Uterus (tissue), 4 donors: ENCODE results near the gene USP17L18. TPM values are rescaled to one million over a fixed set of nuclear protein-coding genes. Genes with fewer than 3 reads are reported as not detected.
"Not testable (repeated sequence)": the region's sequence is repeated elsewhere in the genome, so short reads cannot be mapped to it uniquely, and the experiment has no call there.

Experiments used
- DNase-seq, 2 donors: peaks; one replicate each; pipeline ENCODE4 v3.0.0-alpha.2; 2019 to 2020
- H3K27ac ChIP-seq, 2 donors: fragments of 200-600 bp; sonication (generic); 1 replicate in 1 of 2; 2 replicates in 1 of 2; pipeline ENCODE4 v1.5.1; 2016 to 2018
- H3K27me3 ChIP-seq, 2 donors: fragments of 200-600 bp; sonication (generic); one replicate each; pipeline ENCODE4 v1.5.1; 2018 to 2019; ENCODE audit warnings: control low read depth in 1 of 2
- H3K36me3 ChIP-seq, 2 donors: fragments of 200-600 bp; sonication (generic); one replicate each; pipeline ENCODE4 v1.5.1; 2019; ENCODE audit warnings: control low read depth in 1 of 2
- H3K4me1 ChIP-seq, 2 donors: fragments of 200-600 bp; sonication (generic); one replicate each; pipeline ENCODE4 v1.5.1; 2018 to 2019; ENCODE audit warnings: control low read depth in 1 of 2
- H3K4me3 ChIP-seq, 2 donors: fragments of 200-600 bp; sonication (generic); 1 replicate in 1 of 2; 2 replicates in 1 of 2; pipeline ENCODE4 v1.5.1; 2018 to 2019; ENCODE audit warnings: mild to moderate bottlenecking in 1 of 2
- H3K9me3 ChIP-seq, 2 donors: fragments of 200-600 bp; sonication (generic); one replicate each; pipeline ENCODE4 v1.5.1; 2019; ENCODE audit warnings: control low read depth in 1 of 2
- intact Hi-C: fragments of 100-400 bp; cut with DNase I; formaldehyde crosslinking; loops from one replicate; pipeline ENCODE4 v1.15.1; 2023; ENCODE audit warnings: low total_unique reads
- total RNA-seq, 4 donors: library from RNA; depleted of rRNA in 3 of 4; stranded (reverse); fragments of >200 nt in 3 of 4; gene quantifications; one replicate each; pipeline versions ENCODE4 v1.1.0 to v1.2.4, GENCODE V29; 2014 to 2023
- donor health status: DM: yes; HTN: yes; CAD: no.

Gene USP17L18
- total RNA-seq, 4 donors from 2014 or later, result not detected

DNA sequence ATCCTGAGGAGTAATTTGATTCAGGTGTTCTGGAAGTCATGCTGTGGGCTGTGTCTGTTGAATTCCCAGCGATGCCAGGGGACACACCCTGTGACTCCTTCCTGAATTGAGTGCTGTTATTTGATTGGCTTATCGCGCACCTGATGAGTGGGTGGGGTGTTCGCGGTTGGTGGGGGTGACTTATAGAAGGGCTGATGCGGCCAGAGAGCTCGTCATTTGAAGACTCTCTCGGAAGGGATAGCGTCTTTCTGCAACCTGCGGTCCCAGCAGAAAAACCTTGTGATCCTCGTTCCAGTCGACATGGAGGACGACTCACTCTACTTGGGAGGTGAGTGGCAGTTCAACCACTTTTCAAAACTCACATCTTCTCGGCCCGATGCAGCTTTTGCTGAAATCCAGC is 18.9 kb downstream of the USP17L18 start, which contains the start of gene USP17L22:
USP17L22 (plus strand) TSS at position 301 of the 400 bp plus-strand sequence; CDS start at position 301, 0 bp downstream.
- H3K4me1 ChIP-seq, H3K27me3 ChIP-seq, H3K9me3 ChIP-seq, H3K4me3 ChIP-seq, DNase-seq, H3K27ac ChIP-seq, intact Hi-C loops, H3K36me3 ChIP-seq: not testable (repeated sequence)

DNA sequence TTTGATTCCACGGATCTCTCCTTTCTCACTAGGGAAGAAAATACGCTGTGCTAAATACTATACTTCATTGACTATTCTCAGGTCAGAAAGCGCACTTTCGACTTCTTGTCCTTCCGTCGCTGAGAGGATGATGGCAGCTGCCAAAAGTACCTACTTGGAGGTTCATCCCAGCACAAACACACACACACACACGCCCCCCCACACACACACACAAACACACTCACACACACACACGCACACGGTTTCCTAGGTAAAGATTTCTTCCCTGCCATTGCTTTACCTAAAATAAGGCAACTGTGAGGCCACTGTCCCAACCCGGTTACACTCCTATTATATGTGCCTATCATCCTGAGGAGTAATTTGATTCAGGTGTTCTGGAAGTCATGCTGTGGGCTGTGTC is 23.3 kb downstream of the USP17L18 start:
- peak; percentile 21 to 46 for DNase-seq
- H3K27me3 ChIP-seq, H3K27ac ChIP-seq, H3K36me3 ChIP-seq, intact Hi-C loops, H3K4me3 ChIP-seq, H3K4me1 ChIP-seq, H3K9me3 ChIP-seq: not testable (repeated sequence)

Other genes starting within 250 kb of the USP17L18 start
- gene FAM90A26, start 78.2 kb upstream of the USP17L18 start, total RNA-seq, result not detected
- not detected for gene USP17L10, start 38.0 kb upstream of the USP17L18 start, total RNA-seq
- not detected for gene USP17L11, start 33.2 kb upstream of the USP17L18 start, total RNA-seq
- gene USP17L12, start 28.5 kb upstream of the USP17L18 start, total RNA-seq, result not detected
- gene USP17L13, start 23.7 kb upstream of the USP17L18 start, total RNA-seq, result not detected
- under 1 TPM in 1 of 4 donors, not detected in 3; 0.27 TPM for gene USP17L15, start 14.2 kb upstream of the USP17L18 start, total RNA-seq
- gene USP17L17, start 4.8 kb upstream of the USP17L18 start, total RNA-seq, result not detected
- not detected for gene USP17L19, start 4.7 kb downstream of the USP17L18 start, total RNA-seq
- gene USP17L20, start 9.5 kb downstream of the USP17L18 start, total RNA-seq, result not detected
- gene USP17L21, start 14.2 kb downstream of the USP17L18 start, total RNA-seq, result not detected
- gene USP17L22, start 19.0 kb downstream of the USP17L18 start, total RNA-seq, result not detected
- not detected for gene USP17L24, start 76.5 kb downstream of the USP17L18 start, total RNA-seq
- gene USP17L25, start 81.3 kb downstream of the USP17L18 start, total RNA-seq, result not detected
- not detected for gene USP17L26, start 86.0 kb downstream of the USP17L18 start, total RNA-seq
- gene USP17L5, start 90.8 kb downstream of the USP17L18 start, total RNA-seq, result not detected
- not detected for gene USP17L27, start 95.5 kb downstream of the USP17L18 start, total RNA-seq
- gene USP17L28, start 100.3 kb downstream of the USP17L18 start, total RNA-seq, result not detected
- gene USP17L29, start 105.0 kb downstream of the USP17L18 start, total RNA-seq, result not detected
- gene USP17L30, start 114.5 kb downstream of the USP17L18 start, total RNA-seq, result not detected
- gene DEFB131A, start 195.8 kb downstream of the USP17L18 start, total RNA-seq, result not detected